PC-3 (cell line): ENCODE measurements around the gene CHAC2. TPM values are rescaled to one million over a fixed set of nuclear protein-coding genes. Genes with fewer than 3 reads are reported as not detected.

ENCODE experiments used
- ATAC-seq: fragments of 200-7000 bp; cut with Tn5 transposase; 2 replicates; pipeline ENCODE4 v1.9.1; 2020; ENCODE audit warnings: mild to moderate bottlenecking, moderate library complexity
- BruUV-seq: library from RNA; stranded (reverse); fragments of 400-500 nt; replicated peaks from 2 replicates; lab custom pipeline; 2021; lab: Mats Ljungman, UMichigan
- CTCF ChIA-PET: fragments of 300-600 bp; sonication (Branson Sonifier 250); formaldehyde crosslinking; loops from one replicate; lab custom pipeline; 2022; ENCODE audit warnings: antibody characterized with exemption; lab: Charles Lee
- POLR2A ChIA-PET: fragments of 300-600 bp; sonication (Branson Sonifier 250); formaldehyde crosslinking; loops from one replicate; lab custom pipeline; 2022; ENCODE audit warnings: antibody characterized with exemption; ENCODE audit not compliant: unreplicated experiment; lab: Charles Lee
- DNase-seq: peaks from one replicate; pipeline ENCODE4 v3.0.0-alpha.2; 2015
- H2AFZ ChIP-seq: fragments of 300-600 bp; sonication (generic); 2 replicates; pipeline ENCODE4 v1.6.0; 2016; ENCODE audit warnings: antibody characterized with exemption, low read length
- H3F3A ChIP-seq: fragments of 300-600 bp; sonication (generic); one replicate; pipeline ENCODE4 v1.6.0; 2017; ENCODE audit warnings: antibody characterized with exemption, low read length, control low read depth, mild to moderate bottlenecking; ENCODE audit not compliant: unreplicated experiment
- H3K27ac ChIP-seq: fragments of 300-600 bp; sonication (generic); 2 replicates; pipeline ENCODE4 v1.5.1; 2016; ENCODE audit warnings: mild to moderate bottlenecking, low read length
- H3K27me3 ChIP-seq: fragments of 300-600 bp; sonication (generic); 2 replicates; pipeline ENCODE4 v1.6.1; 2016; ENCODE audit warnings: low read length, mixed read lengths
- H3K36me3 ChIP-seq: fragments of 300-600 bp; sonication (generic); 2 replicates; pipeline ENCODE4 v1.6.1; 2016; ENCODE audit warnings: low read depth, mixed run types, low read length, mixed read lengths
- H3K4me1 ChIP-seq: fragments of 300-600 bp; sonication (generic); 2 replicates; pipeline ENCODE4 v1.5.1; 2016; ENCODE audit warnings: low read length; ENCODE audit not compliant: insufficient read depth
- H3K4me2 ChIP-seq: fragments of 300-600 bp; sonication (generic); 2 replicates; pipeline ENCODE4 v1.6.0; 2016; ENCODE audit warnings: low read length
- H3K4me3 ChIP-seq: fragments of 300-600 bp; sonication (generic); 2 replicates; pipeline ENCODE4 v1.5.1; 2016; ENCODE audit warnings: mild to moderate bottlenecking, low read length, mixed read lengths
- H3K79me2 ChIP-seq: fragments of 300-600 bp; sonication (generic); 2 replicates; pipeline ENCODE4 v1.6.1; 2017; ENCODE audit warnings: low read length, mixed read lengths
- H3K9ac ChIP-seq: fragments of 300-600 bp; sonication (generic); 2 replicates; pipeline ENCODE4 v1.6.0; 2016; ENCODE audit warnings: mild to moderate bottlenecking, low read length
- H3K9me2 ChIP-seq: fragments of 300-600 bp; sonication (generic); replicated peaks from 2 replicates; pipeline ENCODE4 v1.6.1; 2016; ENCODE audit warnings: mixed run types, low read length, mixed read lengths
- H3K9me3 ChIP-seq: fragments of 300-600 bp; sonication (generic); 2 replicates; pipeline ENCODE4 v1.6.1; 2016; ENCODE audit warnings: low read length, mixed read lengths
- H4K20me1 ChIP-seq: fragments of 300-600 bp; sonication (generic); 2 replicates; pipeline ENCODE4 v1.6.1; 2016; ENCODE audit warnings: low read length, mixed read lengths
- EZH2 ChIP-seq: fragments of 300-600 bp; sonication (generic); IDR thresholded peaks from one replicate; pipeline ENCODE4 v1.6.1; 2017; ENCODE audit warnings: antibody characterized with exemption, mild to moderate bottlenecking, low read length; ENCODE audit not compliant: unreplicated experiment
- EZH2phosphoT487 ChIP-seq: fragments of 300-600 bp; sonication (generic); IDR thresholded peaks from 2 replicates; pipeline ENCODE4 v1.6.1; 2018; ENCODE audit warnings: mild to moderate bottlenecking, antibody characterized with exemption, low read length, borderline replicate concordance
- intact Hi-C: fragments of 100-400 bp; cut with micrococcal nuclease; formaldehyde crosslinking; loops from 2 replicates; pipeline ENCODE4 v1.9.0; 2023
- total RNA-seq: library from RNA; depleted of rRNA; stranded (reverse); fragments of >200 nt; gene quantifications from 2 replicates; pipeline ENCODE4 v1.2.3, GENCODE V29; 2014
- TF ChIP-seq, protein P1 (sequence below): fragments of 300-600 bp; sonication (generic); conservative IDR thresholded peaks from 2 replicates; pipeline ENCODE4 v1.5.1; 2017; ENCODE audit warnings: antibody characterized with exemption, low read depth, mild to moderate bottlenecking, low read length

CHAC2 gene
- total RNA-seq, 1 experiment from 2014 or later = 16.0 TPM

DNA sequence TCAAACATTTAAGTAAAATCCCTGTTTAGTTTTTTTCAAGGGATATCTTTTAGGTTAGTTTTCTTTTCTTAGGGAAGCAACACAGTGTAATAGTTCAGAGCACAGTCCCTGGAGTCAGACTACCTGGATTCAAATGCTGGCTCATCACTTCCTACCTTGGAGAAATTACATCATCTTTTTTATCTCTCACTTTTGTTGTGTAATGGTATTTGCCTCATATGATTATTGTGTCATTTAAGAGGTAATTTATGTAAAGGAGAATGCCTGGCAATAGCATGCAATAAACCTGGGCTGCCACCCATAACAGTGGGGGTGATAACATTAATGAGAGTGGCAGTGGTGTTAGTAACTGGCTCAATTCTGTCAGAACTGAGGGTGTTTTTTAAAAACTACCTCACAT is 45.5 kb downstream of the CHAC2 start:
- H3K9me2 ChIP-seq = no peaks in the 10 kb centered on the region
- POLR2A ChIA-PET = no interaction called here
- no peak overlapping the region for H3K4me2 ChIP-seq
- DNase-seq (no peak), ATAC-seq (no peak)
- no peaks in the 10 kb centered on the region for H4K20me1 ChIP-seq
- BruUV-seq = no TSS peak
- no peaks in the 10 kb centered on the region for H3F3A ChIP-seq
- H2AFZ ChIP-seq = no peak overlapping the region
- H3K4me3 ChIP-seq = no peak overlapping the region
- H3K79me2 ChIP-seq = no peaks in the 10 kb centered on the region
- TF ChIP-seq EZH2phosphoT487 (no peak), EZH2 (no peak)
- TF ChIP-seq, protein P1, sequence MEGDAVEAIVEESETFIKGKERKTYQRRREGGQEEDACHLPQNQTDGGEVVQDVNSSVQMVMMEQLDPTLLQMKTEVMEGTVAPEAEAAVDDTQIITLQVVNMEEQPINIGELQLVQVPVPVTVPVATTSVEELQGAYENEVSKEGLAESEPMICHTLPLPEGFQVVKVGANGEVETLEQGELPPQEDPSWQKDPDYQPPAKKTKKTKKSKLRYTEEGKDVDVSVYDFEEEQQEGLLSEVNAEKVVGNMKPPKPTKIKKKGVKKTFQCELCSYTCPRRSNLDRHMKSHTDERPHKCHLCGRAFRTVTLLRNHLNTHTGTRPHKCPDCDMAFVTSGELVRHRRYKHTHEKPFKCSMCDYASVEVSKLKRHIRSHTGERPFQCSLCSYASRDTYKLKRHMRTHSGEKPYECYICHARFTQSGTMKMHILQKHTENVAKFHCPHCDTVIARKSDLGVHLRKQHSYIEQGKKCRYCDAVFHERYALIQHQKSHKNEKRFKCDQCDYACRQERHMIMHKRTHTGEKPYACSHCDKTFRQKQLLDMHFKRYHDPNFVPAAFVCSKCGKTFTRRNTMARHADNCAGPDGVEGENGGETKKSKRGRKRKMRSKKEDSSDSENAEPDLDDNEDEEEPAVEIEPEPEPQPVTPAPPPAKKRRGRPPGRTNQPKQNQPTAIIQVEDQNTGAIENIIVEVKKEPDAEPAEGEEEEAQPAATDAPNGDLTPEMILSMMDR = no peak
- intact Hi-C loops = no loop called here
- H3K4me1 ChIP-seq = no peaks in the 10 kb centered on the region
- peaks cover 39% of the 10 kb centered on the region for H3K36me3 ChIP-seq
- CTCF ChIA-PET = no interaction called here
- no peaks in the 10 kb centered on the region for H3K27me3 ChIP-seq
- no peaks in the 10 kb centered on the region for H3K9me3 ChIP-seq
- no peak overlapping the region for H3K27ac ChIP-seq
- no peak overlapping the region for H3K9ac ChIP-seq

DNA sequence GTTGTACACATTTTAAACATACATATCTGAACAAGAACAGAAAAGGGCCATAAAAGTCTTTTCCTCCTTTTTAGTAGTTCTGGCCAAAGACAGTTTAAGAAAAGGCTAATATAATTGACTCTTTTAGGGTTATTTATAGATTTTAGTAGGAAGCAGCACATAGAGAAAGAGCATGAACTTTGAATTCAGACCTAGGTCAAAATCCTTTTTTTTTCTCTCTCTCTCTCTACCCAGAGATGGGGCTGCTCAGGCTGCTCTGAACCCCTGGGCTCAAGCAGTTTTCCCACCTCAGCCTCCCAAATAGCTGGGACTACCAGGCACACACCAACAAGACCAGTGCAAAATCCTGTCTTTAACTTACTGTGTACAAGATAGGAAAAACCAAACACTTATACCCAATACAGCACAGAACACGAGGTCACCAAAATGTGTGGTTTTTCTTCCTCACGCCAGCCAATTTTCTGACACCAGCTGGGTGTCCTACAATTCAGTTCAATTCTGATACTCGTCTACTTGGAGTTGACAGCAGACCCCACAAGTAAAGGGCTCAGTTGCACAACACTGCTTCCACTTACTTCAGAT is 51.3 kb downstream of the CHAC2 start:
- no peaks in the 10 kb centered on the region for H4K20me1 ChIP-seq
- BruUV-seq = no TSS peak
- POLR2A ChIA-PET = no interaction called here
- H3K27me3 ChIP-seq = no peaks in the 10 kb centered on the region
- H3K4me3 ChIP-seq = no peak overlapping the region
- H3F3A ChIP-seq = no peaks in the 10 kb centered on the region
- H3K4me1 ChIP-seq = no peaks in the 10 kb centered on the region
- ATAC-seq (no peak), DNase-seq (no peak)
- no peaks in the 10 kb centered on the region for H3K9me2 ChIP-seq
- no peak overlapping the region for H3K9ac ChIP-seq
- TF ChIP-seq EZH2phosphoT487 = no peak
- TF ChIP-seq EZH2 = no peak
- TF ChIP-seq, protein P1 = no peak
- no peak overlapping the region for H2AFZ ChIP-seq
- no peak overlapping the region for H3K27ac ChIP-seq
- CTCF ChIA-PET = no interaction called here
- no peaks in the 10 kb centered on the region for H3K79me2 ChIP-seq
- no peak overlapping the region for H3K4me2 ChIP-seq
- H3K9me3 ChIP-seq = no peaks in the 10 kb centered on the region
- intact Hi-C loops = no loop called here
- H3K36me3 ChIP-seq = peaks cover 18% of the 10 kb centered on the region

DNA sequence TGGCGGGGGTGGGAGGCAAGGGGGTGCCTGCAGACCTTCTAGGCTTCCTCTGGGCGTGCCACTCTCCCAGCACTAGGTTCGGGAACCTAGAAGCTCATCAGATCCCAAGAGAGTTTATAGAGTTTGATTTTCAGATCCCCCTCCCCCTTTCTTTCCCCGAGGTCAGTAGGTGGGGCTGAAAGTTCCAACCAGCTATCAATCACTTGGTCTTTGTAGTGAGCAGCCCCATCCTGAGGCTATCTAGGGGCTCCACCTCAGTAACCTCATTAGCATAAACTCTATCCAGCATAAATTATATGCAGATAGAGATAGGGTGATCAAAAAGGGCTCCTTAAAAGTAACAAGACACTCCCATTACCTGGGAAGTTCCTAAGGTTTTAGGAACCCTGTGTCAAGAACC is 52.0 kb downstream of the CHAC2 start:
- Histone ChIP-seq H3F3A (no peaks in the 10 kb centered on the region), H3K4me1 (no peaks in the 10 kb centered on the region), H2AFZ (no peak overlapping the region), H3K79me2 (no peaks in the 10 kb centered on the region), H3K9me2 (no peaks in the 10 kb centered on the region), H3K27ac (no peak overlapping the region), H3K4me3 (no peak overlapping the region), H3K9me3 (no peaks in the 10 kb centered on the region), H3K36me3 (peaks cover 18% of the 10 kb centered on the region), H3K9ac (no peak overlapping the region), H3K27me3 (no peaks in the 10 kb centered on the region), H4K20me1 (no peaks in the 10 kb centered on the region), H3K4me2 (no peak overlapping the region)
- ChIA-PET CTCF (no interaction called here), POLR2A (no interaction called here)
- TF ChIP-seq, protein P1 = no peak
- TF ChIP-seq EZH2 (no peak), EZH2phosphoT487 (no peak)
- TSS peak; percentile 2 for BruUV-seq
- intact Hi-C loops = no loop called here
- ATAC-seq (no peak), DNase-seq (no peak)
